WTC11 (cell line): ENCODE data around the gene GSDMA.

ENCODE experiments used
- ATF2 ChIP-seq: sonication (generic); formaldehyde crosslinking; IDR thresholded peaks from 2 replicates; pipeline ENCODE4 v1.8.1; 2022; ENCODE audit warnings: low read depth, missing genetic modification reagents, borderline replicate concordance
- NR3C1 ChIP-seq: sonication (generic); formaldehyde crosslinking; conservative IDR thresholded peaks from 2 replicates; pipeline ENCODE4 v1.8.1; 2023; ENCODE audit warnings: low read depth, mild to moderate bottlenecking, missing genetic modification reagents
- TF ChIP-seq, protein P1 (sequence below): sonication (generic); formaldehyde crosslinking; IDR thresholded peaks from 2 replicates; pipeline ENCODE4 v1.8.1; 2022; ENCODE audit warnings: mild to moderate bottlenecking, missing genetic modification reagents, moderate library complexity, borderline replicate concordance
- TF ChIP-seq, protein P2 (sequence below): sonication (generic); formaldehyde crosslinking; IDR thresholded peaks from 2 replicates; pipeline ENCODE4 v1.8.0; 2022; ENCODE audit warnings: mild to moderate bottlenecking, missing genetic modification reagents
- TF ChIP-seq, protein P3 (sequence below): sonication (generic); formaldehyde crosslinking; IDR thresholded peaks from 2 replicates; pipeline ENCODE4 v1.8.0; 2022; ENCODE audit warnings: mild to moderate bottlenecking, missing genetic modification reagents
- TF ChIP-seq, protein P4 (sequence below): sonication (generic); formaldehyde crosslinking; IDR thresholded peaks from 2 replicates; pipeline ENCODE4 v1.8.1; 2023; ENCODE audit warnings: mild to moderate bottlenecking, missing genetic modification reagents, moderate library complexity

DNA sequence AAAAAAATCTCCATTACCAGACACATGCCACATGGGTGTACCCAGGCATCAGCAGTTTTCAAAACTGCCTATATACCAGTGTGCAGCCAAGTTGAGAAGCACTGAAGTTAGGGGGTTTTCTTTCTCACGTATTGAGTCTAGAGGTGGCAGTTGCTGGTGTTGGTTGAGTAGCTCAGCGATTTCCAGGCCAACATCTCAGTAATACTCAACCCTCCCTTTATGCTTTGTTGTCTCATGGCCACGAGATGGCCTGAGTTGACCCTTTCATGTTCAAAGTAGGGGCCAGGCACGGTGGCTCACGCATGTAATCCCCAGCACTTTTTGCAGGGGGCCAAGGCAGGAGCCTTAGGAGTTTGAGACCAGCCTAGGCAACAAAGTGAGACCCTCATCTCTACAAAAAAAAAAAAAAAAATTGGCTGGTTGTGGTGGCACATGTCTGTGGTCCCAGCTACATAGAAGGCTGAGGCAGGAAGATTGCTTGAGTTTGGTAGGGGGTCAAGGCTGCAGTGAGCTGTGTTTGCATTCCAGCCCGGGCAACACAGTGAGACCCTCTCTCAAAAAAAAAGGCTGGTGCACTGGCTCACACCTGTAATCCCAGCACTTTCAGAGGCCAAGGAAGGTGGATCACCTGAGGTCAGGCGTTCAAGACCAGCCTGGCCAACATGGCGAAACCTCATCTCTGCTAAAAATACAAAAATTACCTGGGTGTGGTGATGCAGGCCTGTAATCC is 24.5 kb upstream of the GSDMA start:
- TF ChIP-seq NR3C1 (CRISPR knock-in tag) (no peak), ATF2 (no peak)
- TF ChIP-seq, protein P1, sequence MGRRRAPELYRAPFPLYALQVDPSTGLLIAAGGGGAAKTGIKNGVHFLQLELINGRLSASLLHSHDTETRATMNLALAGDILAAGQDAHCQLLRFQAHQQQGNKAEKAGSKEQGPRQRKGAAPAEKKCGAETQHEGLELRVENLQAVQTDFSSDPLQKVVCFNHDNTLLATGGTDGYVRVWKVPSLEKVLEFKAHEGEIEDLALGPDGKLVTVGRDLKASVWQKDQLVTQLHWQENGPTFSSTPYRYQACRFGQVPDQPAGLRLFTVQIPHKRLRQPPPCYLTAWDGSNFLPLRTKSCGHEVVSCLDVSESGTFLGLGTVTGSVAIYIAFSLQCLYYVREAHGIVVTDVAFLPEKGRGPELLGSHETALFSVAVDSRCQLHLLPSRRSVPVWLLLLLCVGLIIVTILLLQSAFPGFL = no peak
- TF ChIP-seq, protein P2, sequence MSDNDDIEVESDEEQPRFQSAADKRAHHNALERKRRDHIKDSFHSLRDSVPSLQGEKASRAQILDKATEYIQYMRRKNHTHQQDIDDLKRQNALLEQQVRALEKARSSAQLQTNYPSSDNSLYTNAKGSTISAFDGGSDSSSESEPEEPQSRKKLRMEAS = no peak
- TF ChIP-seq, protein P3, sequence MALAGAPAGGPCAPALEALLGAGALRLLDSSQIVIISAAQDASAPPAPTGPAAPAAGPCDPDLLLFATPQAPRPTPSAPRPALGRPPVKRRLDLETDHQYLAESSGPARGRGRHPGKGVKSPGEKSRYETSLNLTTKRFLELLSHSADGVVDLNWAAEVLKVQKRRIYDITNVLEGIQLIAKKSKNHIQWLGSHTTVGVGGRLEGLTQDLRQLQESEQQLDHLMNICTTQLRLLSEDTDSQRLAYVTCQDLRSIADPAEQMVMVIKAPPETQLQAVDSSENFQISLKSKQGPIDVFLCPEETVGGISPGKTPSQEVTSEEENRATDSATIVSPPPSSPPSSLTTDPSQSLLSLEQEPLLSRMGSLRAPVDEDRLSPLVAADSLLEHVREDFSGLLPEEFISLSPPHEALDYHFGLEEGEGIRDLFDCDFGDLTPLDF = no peak
- TF ChIP-seq, protein P4, sequence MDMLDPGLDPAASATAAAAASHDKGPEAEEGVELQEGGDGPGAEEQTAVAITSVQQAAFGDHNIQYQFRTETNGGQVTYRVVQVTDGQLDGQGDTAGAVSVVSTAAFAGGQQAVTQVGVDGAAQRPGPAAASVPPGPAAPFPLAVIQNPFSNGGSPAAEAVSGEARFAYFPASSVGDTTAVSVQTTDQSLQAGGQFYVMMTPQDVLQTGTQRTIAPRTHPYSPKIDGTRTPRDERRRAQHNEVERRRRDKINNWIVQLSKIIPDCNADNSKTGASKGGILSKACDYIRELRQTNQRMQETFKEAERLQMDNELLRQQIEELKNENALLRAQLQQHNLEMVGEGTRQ = no peak
